ENCODE measurements around the gene THSD1.
A peak's percentile ranks its signal among the peaks of the same experiment; 100 is the strongest.

Gene THSD1

DNA sequence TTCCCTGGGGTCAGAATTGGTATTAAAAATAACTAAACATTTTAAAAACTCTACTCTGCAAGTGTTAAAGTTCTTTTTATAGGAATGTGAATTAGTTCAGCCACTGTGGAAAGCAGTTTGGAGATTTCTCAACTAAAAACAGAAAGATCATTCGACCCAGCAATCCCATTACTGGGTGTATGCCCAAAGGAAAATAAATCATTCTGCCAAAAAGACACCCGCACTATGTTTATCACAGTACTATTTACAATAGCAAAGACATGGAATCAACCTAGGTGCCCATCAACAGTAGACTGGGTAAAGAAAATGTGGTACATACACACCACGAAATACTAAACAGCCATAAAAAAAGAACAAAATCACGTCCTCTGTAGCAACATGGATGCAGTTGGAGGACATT is 657 bp upstream of the THSD1 start:
- no peak overlapping the region for H3K4me2 ChIP-seq (ENCODE audit: low read length)
- H3K9me3 ChIP-seq (ENCODE audit: insufficient read depth, low read length): no peaks in the 10 kb centered on the region

DNA sequence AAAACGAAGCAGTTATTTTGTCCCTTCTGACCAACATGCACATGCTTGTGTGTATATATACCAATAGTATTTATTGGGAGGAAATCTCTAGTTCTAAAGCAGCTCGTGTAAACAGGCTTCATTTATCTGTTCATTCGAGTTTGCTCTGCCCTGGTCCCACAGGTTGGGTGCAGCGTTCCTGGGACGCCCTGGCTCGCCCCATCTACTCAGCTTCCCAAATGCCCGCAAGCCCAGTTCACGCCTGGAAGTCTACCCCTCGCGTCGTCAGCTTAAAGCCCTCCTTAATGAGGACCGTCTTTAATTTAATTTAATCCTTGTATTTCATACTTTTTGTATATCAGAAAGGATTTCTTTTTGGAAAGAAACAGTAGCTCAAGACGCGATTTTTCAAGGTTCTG is 604 bp downstream of the THSD1 start:
- H3K79me2 ChIP-seq (ENCODE audit: low read length): no peaks in the 10 kb centered on the region
- H3K4me1 ChIP-seq (ENCODE audit: low read length): peaks cover 8% of the 10 kb centered on the region
- H3K27ac ChIP-seq (ENCODE audit: low read length): no peak overlapping the region
- TF ChIP-seq EZH2phosphoT487 (IDR thresholded peaks at IDR 0.05; ENCODE audit: low read depth): no peak
- TF ChIP-seq, protein P1, sequence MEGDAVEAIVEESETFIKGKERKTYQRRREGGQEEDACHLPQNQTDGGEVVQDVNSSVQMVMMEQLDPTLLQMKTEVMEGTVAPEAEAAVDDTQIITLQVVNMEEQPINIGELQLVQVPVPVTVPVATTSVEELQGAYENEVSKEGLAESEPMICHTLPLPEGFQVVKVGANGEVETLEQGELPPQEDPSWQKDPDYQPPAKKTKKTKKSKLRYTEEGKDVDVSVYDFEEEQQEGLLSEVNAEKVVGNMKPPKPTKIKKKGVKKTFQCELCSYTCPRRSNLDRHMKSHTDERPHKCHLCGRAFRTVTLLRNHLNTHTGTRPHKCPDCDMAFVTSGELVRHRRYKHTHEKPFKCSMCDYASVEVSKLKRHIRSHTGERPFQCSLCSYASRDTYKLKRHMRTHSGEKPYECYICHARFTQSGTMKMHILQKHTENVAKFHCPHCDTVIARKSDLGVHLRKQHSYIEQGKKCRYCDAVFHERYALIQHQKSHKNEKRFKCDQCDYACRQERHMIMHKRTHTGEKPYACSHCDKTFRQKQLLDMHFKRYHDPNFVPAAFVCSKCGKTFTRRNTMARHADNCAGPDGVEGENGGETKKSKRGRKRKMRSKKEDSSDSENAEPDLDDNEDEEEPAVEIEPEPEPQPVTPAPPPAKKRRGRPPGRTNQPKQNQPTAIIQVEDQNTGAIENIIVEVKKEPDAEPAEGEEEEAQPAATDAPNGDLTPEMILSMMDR (IDR thresholded peaks at IDR 0.05; ENCODE audit: low read depth, low read length): no peak
- H3K27me3 ChIP-seq (ENCODE audit: low read depth, low read length): peaks cover 6% of the 10 kb centered on the region; the same call in 1 of the 2 replicates
- H2AFZ ChIP-seq (ENCODE audit: low read depth, low read length): no peak overlapping the region
- no peak overlapping the region for H3K9ac ChIP-seq (ENCODE audit: low read length)
- H3K4me3 ChIP-seq (ENCODE audit: low read length): peak overlapping the region; percentile 73
- H3K4me2 ChIP-seq (ENCODE audit: low read length): peak overlapping the region; percentile 66
- H3K36me3 ChIP-seq (replicated peaks; ENCODE audit: low read depth, low read length): no peaks in the 10 kb centered on the region
- H3K9me3 ChIP-seq (ENCODE audit: insufficient read depth, low read length): no peaks in the 10 kb centered on the region
- H4K20me1 ChIP-seq (ENCODE audit: insufficient read depth, low read length): no peaks in the 10 kb centered on the region

More for the DNA sequence above, 657 bp upstream of the THSD1 start:
- TF ChIP-seq EZH2phosphoT487 (IDR thresholded peaks at IDR 0.05; ENCODE audit: low read depth): no peak
- TF ChIP-seq, protein P1 (IDR thresholded peaks at IDR 0.05; ENCODE audit: low read depth, low read length): no peak
- no peak overlapping the region for H3K27ac ChIP-seq (ENCODE audit: low read length)
- no peaks in the 10 kb centered on the region for H3K36me3 ChIP-seq (replicated peaks; ENCODE audit: low read depth, low read length)
- H3K27me3 ChIP-seq (ENCODE audit: low read depth, low read length): peaks cover 6% of the 10 kb centered on the region; the same call in 1 of the 2 replicates
- H4K20me1 ChIP-seq (ENCODE audit: insufficient read depth, low read length): no peaks in the 10 kb centered on the region
- no peak overlapping the region for H3K9ac ChIP-seq (ENCODE audit: low read length)
- peaks cover 13% of the 10 kb centered on the region for H3K4me1 ChIP-seq (ENCODE audit: low read length)
- H3K4me3 ChIP-seq (ENCODE audit: low read length): no peak overlapping the region
- H2AFZ ChIP-seq (ENCODE audit: low read depth, low read length): no peak overlapping the region
- no peaks in the 10 kb centered on the region for H3K79me2 ChIP-seq (ENCODE audit: low read length)

DNA sequence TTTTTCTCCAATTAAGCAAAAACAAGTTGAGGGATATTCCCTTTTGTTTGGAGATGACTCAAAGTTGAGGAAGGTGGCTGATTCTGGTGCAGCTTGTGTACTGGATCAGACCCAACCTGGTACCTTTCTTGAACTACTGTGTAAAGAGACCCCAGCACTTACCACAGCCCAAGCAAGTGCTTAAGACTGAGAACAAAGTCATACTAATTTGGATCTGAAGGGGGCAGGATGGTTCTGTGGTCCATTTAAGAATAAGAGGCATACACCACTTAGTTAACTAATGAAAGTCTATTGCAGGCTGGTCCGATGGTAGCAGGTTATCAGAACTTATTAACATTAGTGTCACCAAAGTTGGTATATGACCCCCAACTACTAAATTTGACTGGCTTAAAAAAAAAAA is 6.3 kb downstream of the THSD1 start:
- Histone ChIP-seq H4K20me1 (ENCODE audit: insufficient read depth, low read length) (no peaks in the 10 kb centered on the region), H3K4me3 (ENCODE audit: low read length) (no peak overlapping the region), H3K9ac (ENCODE audit: low read length) (no peak overlapping the region), H3K4me2 (ENCODE audit: low read length) (no peak overlapping the region), H2AFZ (ENCODE audit: low read depth, low read length) (no peak overlapping the region), H3K4me1 (ENCODE audit: low read length) (peaks cover 9% of the 10 kb centered on the region), H3K27me3 (ENCODE audit: low read depth, low read length) (no peaks in the 10 kb centered on the region), H3K79me2 (ENCODE audit: low read length) (no peaks in the 10 kb centered on the region), H3K36me3 (replicated peaks; ENCODE audit: low read depth, low read length) (no peaks in the 10 kb centered on the region), H3K9me3 (ENCODE audit: insufficient read depth, low read length) (no peaks in the 10 kb centered on the region), H3K27ac (ENCODE audit: low read length) (no peak overlapping the region)
- no peak for TF ChIP-seq EZH2phosphoT487 (IDR thresholded peaks at IDR 0.05; ENCODE audit: low read depth)
- TF ChIP-seq, protein P1 (IDR thresholded peaks at IDR 0.05; ENCODE audit: low read depth, low read length): peak; percentile 19; the same call in 1 of the 2 replicates

DNA sequence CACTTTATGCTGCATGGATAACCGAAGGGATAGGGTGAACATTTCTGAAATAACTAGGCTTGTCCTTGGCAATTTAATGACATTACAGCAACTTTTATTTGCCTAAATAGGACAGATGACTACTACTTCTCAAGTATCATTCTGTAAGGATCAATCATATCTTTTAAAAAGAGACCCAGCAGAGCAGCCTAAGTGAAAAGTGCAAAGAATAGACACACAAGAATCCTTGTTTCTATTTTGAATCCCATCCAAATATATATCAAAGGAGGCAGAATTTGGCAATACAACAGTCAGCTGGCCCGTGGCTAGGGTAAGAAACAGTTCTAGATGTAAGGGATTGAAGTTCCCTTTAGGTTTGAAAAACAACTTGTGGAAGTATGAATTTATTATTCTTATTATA is 6.9 kb downstream of the THSD1 start:
- no peak overlapping the region for H3K9ac ChIP-seq (ENCODE audit: low read length)
- H4K20me1 ChIP-seq (ENCODE audit: insufficient read depth, low read length): no peaks in the 10 kb centered on the region
- no peak overlapping the region for H3K27ac ChIP-seq (ENCODE audit: low read length)
- TF ChIP-seq, protein P1 (IDR thresholded peaks at IDR 0.05; ENCODE audit: low read depth, low read length): no peak
- no peak for TF ChIP-seq EZH2phosphoT487 (IDR thresholded peaks at IDR 0.05; ENCODE audit: low read depth)
- peaks cover 6% of the 10 kb centered on the region for H3K4me1 ChIP-seq (ENCODE audit: low read length)
- H3K36me3 ChIP-seq (replicated peaks; ENCODE audit: low read depth, low read length): no peaks in the 10 kb centered on the region
- no peaks in the 10 kb centered on the region for H3K9me3 ChIP-seq (ENCODE audit: insufficient read depth, low read length)
- H3K4me3 ChIP-seq (ENCODE audit: low read length): no peak overlapping the region
- H2AFZ ChIP-seq (ENCODE audit: low read depth, low read length): no peak overlapping the region
- H3K79me2 ChIP-seq (ENCODE audit: low read length): no peaks in the 10 kb centered on the region
- no peak overlapping the region for H3K4me2 ChIP-seq (ENCODE audit: low read length)
- no peaks in the 10 kb centered on the region for H3K27me3 ChIP-seq (ENCODE audit: low read depth, low read length)

Measured in OCI-LY3 (cell line).